NB4 (cell line): ENCODE measurements around the gene USP53.

Experiments
- DNase-seq: peaks from one replicate; pipeline ENCODE4 v3.0.0; 2010; ENCODE audit warnings: low read depth
- H3K4me3 ChIP-seq: one replicate; pipeline ENCODE4 v1.5.1; 2011; ENCODE audit warnings: mild to moderate bottlenecking, low read depth, low read length, moderate library complexity
- CTCF ChIP-seq: IDR thresholded peaks from one replicate; pipeline ENCODE4 v1.5.1; 2012; ENCODE audit warnings: low read depth, low read length
- MAX ChIP-seq: IDR thresholded peaks from 2 replicates; pipeline ENCODE4 v1.6.1; 2011; ENCODE audit warnings: low read depth, low read length
- MYC ChIP-seq: IDR thresholded peaks from 2 replicates; pipeline ENCODE4 v1.6.1; 2011; ENCODE audit warnings: low read depth, low read length
- POLR2A ChIP-seq: IDR thresholded peaks from 2 replicates; pipeline ENCODE4 v1.6.1; 2011; ENCODE audit warnings: mild to moderate bottlenecking; ENCODE audit not compliant: insufficient read length; ENCODE audit errors: extremely low read depth

USP53 gene

GRCh38 chr4:119299260-119299671, 86.8 kb downstream of the USP53 start:
- TF ChIP-seq CTCF (no peak), MAX (no peak), POLR2A (no peak), MYC (no peak)
- peak; percentile 50 for DNase-seq
- peak overlapping the region; percentile 94 for H3K4me3 ChIP-seq

GRCh38 chr4:119299741-119300100, 87.2 kb downstream of the USP53 start:
- no peak for TF ChIP-seq MAX
- TF ChIP-seq MYC: no peak
- TF ChIP-seq CTCF: no peak
- TF ChIP-seq POLR2A: no peak
- DNase-seq: no peak

GRCh38 chr4:119300101-119300978, 87.8 kb downstream of the USP53 start:
- peak overlapping the region; percentile 94 for H3K4me3 ChIP-seq
- TF ChIP-seq MAX (peak; percentile 49; the same call in 1 of the 2 replicates), CTCF (no peak), MYC (no peak), POLR2A (peak; percentile 72)
- DNase-seq: peak; percentile 95

More at GRCh38 chr4:119299741-119300100, 87.2 kb downstream of the USP53 start:
- H3K4me3 ChIP-seq: peak overlapping the region; percentile 94

- H3K4me3 ChIP-seq: no peak overlapping the region
- no peak for DNase-seq
- no peak for TF ChIP-seq MYC
- TF ChIP-seq MAX: no peak
- TF ChIP-seq POLR2A: no peak
- TF ChIP-seq CTCF: no peak
Observed at GRCh38 chr4:119302073-119302832, 89.7 kb downstream of the USP53 start.

- DNase-seq: no peak
- TF ChIP-seq MYC: no peak
- TF ChIP-seq CTCF: no peak
- no peak for TF ChIP-seq MAX
- TF ChIP-seq POLR2A: no peak
- no peak overlapping the region for H3K4me3 ChIP-seq
Observed at GRCh38 chr4:119303587-119304305, 91.2 kb downstream of the USP53 start.
